GM18907 (cell line): ENCODE data around the gene SF1.
A peak's percentile ranks its signal among the peaks of the same experiment; 100 is the strongest.

ENCODE experiments used
- ATAC-seq: cut with Tn5 transposase; IDR thresholded peaks from one replicate; pipeline ENCODE4 v1.9.1; 2021; ENCODE audit warnings: mild to moderate bottlenecking, moderate library complexity; ENCODE audit not compliant: unreplicated experiment

SF1 gene

GRCh38 chr11:64750361-64751054 lies 27.8 kb downstream of the SF1 start:
- no peak for ATAC-seq

DNA sequence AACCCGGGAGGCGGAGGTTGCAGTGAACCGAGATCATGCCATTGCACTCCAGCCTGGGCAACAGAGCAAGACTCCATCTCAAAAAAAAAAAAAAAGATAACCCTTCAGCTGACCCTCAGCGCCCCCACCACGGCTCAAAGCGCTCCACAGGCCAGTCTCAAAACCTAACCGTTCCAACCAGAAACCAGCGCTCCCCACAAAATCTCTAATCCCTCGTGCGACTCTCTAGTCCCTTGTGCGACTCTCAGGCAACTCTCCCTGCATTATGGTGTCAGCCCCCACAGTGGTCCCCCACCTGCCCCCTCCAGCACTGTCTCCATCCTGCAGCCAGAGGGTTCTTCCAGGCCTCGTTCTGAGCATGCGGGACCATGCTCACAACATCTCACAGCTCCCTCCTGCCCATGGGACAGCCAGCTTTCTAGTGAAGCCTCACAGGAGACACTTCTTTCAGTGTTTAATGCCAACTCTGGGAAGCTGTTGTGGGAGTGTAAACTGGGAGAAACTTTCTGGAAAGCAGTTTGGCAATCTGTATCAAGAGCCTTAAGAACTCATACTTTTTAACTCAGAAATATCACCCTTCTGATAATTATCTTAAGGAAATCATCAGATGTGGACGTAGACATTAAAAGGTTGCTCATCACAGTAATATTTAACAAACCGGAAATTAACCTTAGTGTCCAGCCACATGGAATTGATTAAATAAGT lies 30.2 kb downstream of the SF1 start:
- no peak for ATAC-seq

- ATAC-seq = no peak
Observed at GRCh38 chr11:64746486-64746885, 31.9 kb downstream of the SF1 start.

DNA sequence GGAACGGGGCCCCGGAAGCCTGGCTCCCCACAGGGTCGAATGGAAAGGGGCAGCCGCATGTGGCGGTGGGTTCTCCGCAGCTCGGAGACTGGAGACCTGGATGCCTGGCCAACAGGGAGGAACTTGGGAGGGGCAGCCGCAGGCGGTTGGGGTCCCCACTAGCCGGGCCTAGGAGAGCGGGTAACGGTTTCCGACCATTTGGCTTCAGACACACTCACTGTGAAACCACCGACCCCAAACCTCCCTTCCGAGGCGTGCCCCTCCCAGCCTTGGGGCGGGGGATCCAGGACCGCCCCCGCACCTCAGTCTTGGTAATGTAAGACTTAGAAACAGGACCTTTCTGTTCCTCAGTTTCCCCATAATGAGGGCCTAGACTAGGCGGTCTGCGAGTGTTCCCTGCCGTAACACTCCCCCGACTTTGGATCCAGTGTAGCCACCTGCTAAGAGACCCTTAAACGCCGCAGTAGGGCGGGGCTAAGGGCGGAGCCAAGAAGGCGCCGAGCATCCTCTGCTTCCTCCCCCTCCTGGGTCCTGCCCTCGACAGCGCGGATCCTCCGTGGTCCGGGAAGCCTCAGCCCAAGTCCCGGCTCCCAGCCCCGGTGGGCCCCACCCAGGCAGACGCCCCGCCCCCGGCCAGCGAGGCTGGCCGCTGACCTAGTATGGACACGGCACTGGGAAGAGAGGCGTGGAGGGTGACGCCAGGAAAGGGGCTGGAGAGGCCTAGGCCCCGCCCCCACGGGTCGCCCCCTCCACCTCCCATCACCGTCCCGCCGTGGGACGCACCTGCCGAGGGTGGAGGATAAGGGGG lies 32.6 kb downstream of the SF1 start:
- ATAC-seq = peak; percentile 37

- no peak for ATAC-seq
Observed at GRCh38 chr11:64745189-64745520, 33.2 kb downstream of the SF1 start.

- no peak for ATAC-seq
Observed at GRCh38 chr11:64744544-64745188, 33.7 kb downstream of the SF1 start.

DNA sequence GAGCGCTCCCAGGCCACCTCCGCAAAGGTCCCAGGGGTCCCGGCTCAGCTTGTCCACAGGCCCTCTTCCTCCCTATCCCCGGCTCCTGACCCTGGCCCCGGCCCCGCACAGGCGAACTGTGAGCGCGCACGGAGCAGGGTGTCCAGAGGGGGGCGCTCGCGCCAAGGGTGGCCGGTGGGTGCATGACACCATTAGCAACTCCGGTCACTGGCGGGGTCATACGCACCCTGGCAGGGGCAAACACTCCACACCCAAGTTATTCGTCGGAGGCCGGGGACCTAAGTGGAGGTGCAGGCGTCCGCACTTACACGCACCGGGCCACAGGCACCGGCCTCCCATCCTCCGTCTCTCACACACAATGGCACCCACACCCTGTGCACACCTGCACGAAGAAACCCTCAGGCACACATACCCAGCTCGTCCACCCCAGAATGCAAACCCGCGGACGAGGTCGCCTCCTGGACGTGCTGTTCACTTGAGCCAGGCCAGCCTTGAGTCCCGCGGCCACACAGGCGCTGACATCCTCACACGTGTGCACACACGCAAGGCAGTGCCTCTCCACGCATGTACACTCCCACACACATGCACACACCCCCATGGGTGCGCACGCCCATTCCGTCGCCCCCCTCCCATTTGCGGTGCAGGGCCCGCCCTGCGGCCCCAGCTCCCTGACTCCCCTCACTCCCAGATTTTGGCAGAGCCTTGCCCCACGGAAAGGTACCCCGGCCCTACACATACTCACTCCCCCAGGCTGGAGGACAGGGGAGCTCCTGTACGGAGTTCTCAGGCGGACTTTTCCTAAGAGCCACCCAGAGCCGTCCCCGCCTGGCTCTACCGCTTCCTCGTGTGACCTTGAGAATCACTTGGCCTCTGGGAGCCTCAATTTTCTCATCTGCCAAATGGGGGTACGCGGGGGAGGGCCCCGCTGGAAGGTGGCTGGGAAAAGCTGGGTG lies 34.5 kb downstream of the SF1 start, which contains the start of gene RASGRP2:
Gene RASGRP2, minus strand, starts transcription at position 552 of the 953 bp plus-strand sequence. CDS start 1,276 bp downstream, outside the sequence.
- ATAC-seq = no peak

DNA sequence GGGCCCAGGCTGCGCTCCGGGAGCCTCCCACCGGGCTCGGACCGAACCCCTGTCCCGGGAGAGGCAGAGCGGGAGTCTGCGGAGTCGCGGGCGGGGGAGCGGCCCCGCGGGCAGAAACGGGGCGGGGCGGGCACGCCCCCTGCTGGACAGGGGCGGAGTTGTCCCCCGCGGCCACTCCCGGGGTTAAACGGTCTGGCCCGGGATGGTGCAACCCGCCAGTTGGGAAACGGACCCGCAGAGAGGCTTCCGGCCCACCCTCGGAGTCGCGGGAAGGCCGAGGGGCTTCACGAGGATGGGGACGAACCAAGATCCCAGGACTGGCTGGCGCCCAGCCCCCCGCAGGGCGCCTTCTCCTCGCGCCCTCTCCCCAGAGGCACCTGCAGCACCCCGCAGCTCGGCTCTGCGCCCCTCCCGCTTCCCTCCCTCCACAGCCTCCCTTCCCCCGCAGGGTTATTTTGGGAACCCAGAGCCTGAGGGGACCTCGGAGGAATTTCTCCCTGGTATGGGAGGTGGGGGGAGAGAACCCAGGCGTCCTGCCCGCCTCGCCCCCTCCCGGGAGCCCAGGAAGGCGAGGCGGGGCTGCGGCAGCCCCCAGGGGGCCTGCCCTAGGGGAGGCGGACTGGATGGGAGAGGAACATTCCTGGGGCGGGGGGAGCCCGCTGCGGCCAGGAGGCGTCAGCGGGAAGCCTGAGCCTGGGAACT lies 35.3 kb downstream of the SF1 start:
- ATAC-seq = no peak

GRCh38 chr11:64742087-64742888 lies 36.1 kb downstream of the SF1 start:
- ATAC-seq = no peak

DNA sequence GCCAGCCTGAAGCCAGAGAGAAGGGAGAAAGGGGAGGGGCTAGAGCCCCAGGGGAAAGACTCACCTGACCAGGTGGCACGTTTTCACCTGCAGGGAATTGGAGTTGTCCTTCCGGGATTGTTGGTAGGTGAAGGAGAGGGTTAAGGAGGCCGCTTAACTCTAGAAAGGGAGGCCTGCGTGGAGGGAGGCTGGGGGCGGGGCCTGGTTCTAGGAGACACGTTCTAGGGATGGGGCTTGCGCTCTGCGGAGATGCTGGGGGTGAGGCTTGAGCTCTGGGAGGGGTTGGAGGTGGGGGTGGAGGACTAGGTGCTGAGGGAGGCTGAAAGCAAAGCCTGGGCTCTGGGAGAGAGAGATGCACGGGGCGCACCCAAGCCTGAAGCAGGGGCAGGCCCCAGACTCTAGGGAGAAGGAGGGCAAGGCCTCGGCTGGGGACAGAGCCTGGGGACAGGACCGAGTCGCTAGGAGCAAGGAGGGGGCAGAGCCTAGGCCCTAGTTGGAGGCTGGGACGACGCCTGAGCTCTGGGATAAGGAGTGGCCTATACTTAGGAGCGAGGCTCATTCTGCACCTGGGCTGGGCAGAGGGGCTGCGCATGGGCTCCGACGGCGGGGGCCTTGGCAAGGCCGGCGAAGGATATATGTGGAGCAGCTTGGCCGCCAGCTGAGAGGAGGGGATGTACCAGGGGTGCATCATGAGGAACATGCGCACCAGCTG lies 36.8 kb downstream of the SF1 start:
- ATAC-seq = no peak

DNA sequence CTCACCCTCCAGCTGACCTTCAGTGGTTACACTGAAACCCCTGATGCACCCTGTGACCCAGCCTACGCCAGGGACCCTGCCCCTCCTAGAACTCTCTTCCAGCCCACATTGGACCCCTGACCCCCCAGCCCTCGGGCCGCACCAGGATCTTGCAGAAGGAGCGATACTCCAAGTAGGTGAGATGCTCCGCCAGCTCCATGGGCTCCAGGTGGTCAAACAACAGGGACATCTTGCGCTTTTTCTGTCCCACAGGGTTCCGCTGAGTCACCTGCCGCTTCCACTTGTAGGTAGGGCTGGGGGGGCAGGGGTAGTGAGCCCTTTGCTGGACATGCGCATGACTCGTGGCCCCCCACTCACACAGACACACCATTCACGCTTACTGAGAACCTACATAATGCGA lies 38.5 kb downstream of the SF1 start:
- ATAC-seq = no peak

DNA sequence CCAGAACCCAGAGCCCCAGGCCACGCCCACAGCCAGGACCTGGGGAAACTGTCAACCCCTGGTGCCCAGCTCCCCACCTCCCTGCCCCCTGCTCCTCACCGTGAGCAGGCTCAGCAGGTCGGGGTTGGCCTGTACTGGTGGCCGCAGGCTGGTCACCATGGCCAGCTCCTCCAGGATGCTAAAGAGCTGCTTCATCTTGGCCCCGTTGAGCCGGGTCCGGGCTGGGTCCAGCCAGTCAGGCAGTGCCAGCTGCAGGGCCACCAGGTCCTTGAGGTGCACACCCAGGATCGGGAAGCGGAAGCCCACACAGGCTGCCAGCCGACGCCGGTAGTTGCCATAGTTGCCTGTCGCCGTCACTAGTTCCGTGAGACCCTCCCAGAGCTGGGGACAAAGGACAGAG lies 41.7 kb downstream of the SF1 start:
- ATAC-seq = no peak

- ATAC-seq = no peak
Observed at GRCh38 chr11:64735725-64736259, 42.5 kb downstream of the SF1 start.

- no peak for ATAC-seq
Observed at GRCh38 chr11:64734811-64735724, 43.3 kb downstream of the SF1 start.

- no peak for ATAC-seq
Observed at GRCh38 chr11:64731601-64732000, 46.7 kb downstream of the SF1 start.

GRCh38 chr11:64729851-64730382 lies 48.4 kb downstream of the SF1 start:
- no peak for ATAC-seq
